BE2C (cell line): Measurements from ENCODE around the gene NME3.

ENCODE experiments used
- DNase-seq: peaks from one replicate; pipeline ENCODE4 v3.0.0-alpha.2; 2020
- H3K27me3 ChIP-seq: fragments of 250-450 bp; sonication (Bioruptor Pico); 2 replicates; pipeline ENCODE4 v1.5.1; 2020; ENCODE audit warnings: mild to moderate bottlenecking
- H3K36me3 ChIP-seq: fragments of 250-450 bp; sonication (Bioruptor Pico); 2 replicates; pipeline ENCODE4 v1.5.1; 2020; ENCODE audit warnings: mild to moderate bottlenecking
- H3K4me1 ChIP-seq: fragments of 250-450 bp; sonication (Bioruptor Pico); 2 replicates; pipeline ENCODE4 v1.5.1; 2020
- H3K4me3 ChIP-seq: 2 replicates; pipeline ENCODE4 v1.5.1; 2011; ENCODE audit warnings: low read depth, low read length
- H3K9me3 ChIP-seq: fragments of 250-450 bp; sonication (Bioruptor Pico); 2 replicates; pipeline ENCODE4 v1.5.1; 2020
- CTCF ChIP-seq: IDR thresholded peaks from 2 replicates; pipeline ENCODE4 v1.5.1; 2012; ENCODE audit warnings: mild to moderate bottlenecking, low read depth, low read length

The NME3 gene

DNA sequence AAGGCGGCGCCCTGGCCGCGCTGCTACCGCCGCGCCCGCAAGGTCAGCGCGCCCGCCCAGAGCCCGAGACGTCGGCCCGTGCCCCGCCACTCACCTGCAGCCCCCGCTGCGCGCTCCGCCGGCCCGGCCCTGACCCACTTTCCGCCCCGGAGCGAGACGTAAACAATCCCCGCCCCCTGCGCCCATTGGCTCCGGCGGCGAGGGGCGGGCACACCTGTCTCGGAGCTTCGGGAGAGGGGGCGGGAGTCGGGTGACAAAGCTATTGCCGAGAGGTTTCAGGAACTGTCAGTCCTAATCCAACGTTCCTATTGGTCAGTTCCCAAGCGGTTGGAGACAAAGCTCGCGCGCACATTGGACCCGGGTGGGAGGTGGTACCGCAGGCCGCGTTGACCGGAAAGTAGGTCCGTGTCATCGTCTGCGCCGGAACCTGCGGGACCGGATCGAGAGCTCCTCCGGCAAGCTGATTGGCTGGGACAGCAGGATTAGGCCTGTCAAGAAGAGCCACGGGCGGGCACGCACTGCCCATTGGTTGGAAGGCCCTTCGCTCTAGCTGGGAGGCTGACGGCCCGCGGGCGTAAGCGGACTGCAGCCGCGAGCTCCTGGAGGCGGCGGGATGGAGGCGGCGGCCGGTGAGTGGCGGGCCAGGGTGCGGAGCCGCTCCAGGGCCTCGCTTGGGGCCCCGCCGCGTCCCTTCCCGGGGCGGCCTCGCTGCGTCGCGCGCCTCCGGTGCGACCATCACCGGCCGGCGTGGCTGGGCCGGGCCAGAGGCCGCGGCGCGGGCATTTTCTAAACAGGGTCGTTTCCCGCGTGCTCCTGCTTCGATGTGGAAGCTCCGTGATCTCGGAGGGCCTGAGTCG lies 11.3 kb upstream of the NME3 start, which contains the start of the genes NUBP2 and SPSB3:
Gene NUBP2, plus strand, starts transcription at position 553 of the 857 bp plus-strand sequence. Its CDS starts 61 bp downstream, at position 614.
Gene SPSB3, minus strand, starts transcription at position 164 of the 857 bp plus-strand sequence. CDS start 1,088 bp downstream, outside the sequence.
- Histone ChIP-seq H3K9me3 (no peaks in the 10 kb centered on the region), H3K36me3 (peaks cover 18% of the 10 kb centered on the region), H3K4me1 (no peaks in the 10 kb centered on the region), H3K4me3 (peak within 1 kb of the TSS; percentile 96), H3K27me3 (no peaks in the 10 kb centered on the region)
- no peak for TF ChIP-seq CTCF
- DNase-seq, result peak; percentile 100

DNA sequence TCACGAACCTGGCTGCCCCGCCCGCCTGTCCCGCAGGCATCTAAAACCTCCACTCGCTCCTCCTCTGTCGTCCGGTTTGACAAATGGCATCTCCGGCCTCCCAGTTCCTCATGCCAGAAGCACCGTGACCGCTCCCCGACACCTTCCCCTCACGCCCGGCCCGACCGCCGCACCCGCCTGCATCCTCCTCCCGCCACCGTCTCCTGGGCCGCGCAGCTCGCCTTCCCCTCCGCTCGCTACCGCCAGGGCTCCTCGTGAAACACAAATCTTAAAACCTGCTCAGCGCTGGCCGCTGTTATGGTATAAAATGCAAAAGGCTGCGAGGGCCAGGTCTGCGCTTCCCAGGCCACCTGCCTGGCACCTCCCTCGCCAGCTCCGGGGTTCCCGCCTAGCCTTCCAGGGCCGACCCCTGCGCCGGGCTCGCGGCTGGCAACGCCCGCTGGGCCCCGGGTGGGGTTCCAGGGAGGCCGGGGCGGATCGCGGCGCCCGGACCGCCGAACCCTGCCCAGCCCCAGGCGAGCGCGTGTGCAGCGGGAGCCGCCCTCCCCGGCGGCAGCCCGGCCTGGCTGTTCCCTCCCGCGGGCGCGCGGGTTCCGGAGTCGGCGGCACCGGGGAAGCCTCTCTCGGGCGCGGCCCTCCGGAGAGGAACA lies 10.5 kb upstream of the NME3 start:
- no peak for TF ChIP-seq CTCF
- DNase-seq, result peak; percentile 34
- no peaks in the 10 kb centered on the region for H3K4me1 ChIP-seq
- no peaks in the 10 kb centered on the region for H3K27me3 ChIP-seq
- H3K9me3 ChIP-seq, result no peaks in the 10 kb centered on the region
- peaks cover 15% of the 10 kb centered on the region for H3K36me3 ChIP-seq
- H3K4me3 ChIP-seq, result peak overlapping the region; percentile 71

GRCh38 chr16:1781254-1781653 lies 9.9 kb upstream of the NME3 start:
- Histone ChIP-seq H3K9me3 (no peaks in the 10 kb centered on the region), H3K27me3 (no peaks in the 10 kb centered on the region), H3K4me1 (no peaks in the 10 kb centered on the region), H3K4me3 (peak overlapping the region; percentile 71), H3K36me3 (peaks cover 9% of the 10 kb centered on the region)
- no peak for TF ChIP-seq CTCF
- DNase-seq, result no peak

- no peaks in the 10 kb centered on the region for H3K9me3 ChIP-seq
- no peak overlapping the region for H3K4me3 ChIP-seq
- H3K36me3 ChIP-seq, result peaks cover 9% of the 10 kb centered on the region
- H3K27me3 ChIP-seq, result no peaks in the 10 kb centered on the region
- no peak for TF ChIP-seq CTCF
- no peak for DNase-seq
- no peaks in the 10 kb centered on the region for H3K4me1 ChIP-seq
These were observed 9.3 kb upstream of the NME3 start for GRCh38 chr16:1780677-1781072.

GRCh38 chr16:1779741-1780676 lies 8.7 kb upstream of the NME3 start:
- no peaks in the 10 kb centered on the region for H3K27me3 ChIP-seq
- no peaks in the 10 kb centered on the region for H3K9me3 ChIP-seq
- peaks cover 9% of the 10 kb centered on the region for H3K36me3 ChIP-seq
- H3K4me1 ChIP-seq, result no peaks in the 10 kb centered on the region
- no peak for TF ChIP-seq CTCF
- DNase-seq, result peak; percentile 14
- no peak overlapping the region for H3K4me3 ChIP-seq
